Upper lobe of left lung (tissue), 4 donors: Measurements from ENCODE around the gene SDK2.

ENCODE experiments used
- CTCF ChIP-seq, 6 experiments: fragments of 450-650 bp in 4 of 6; fragments of 200-600 bp in 2 of 6; sonication (generic) in 2 of 6; IDR thresholded peaks; one replicate each; pipeline ENCODE4 v1.5.1; 2016 to 2019; ENCODE audit warnings: antibody characterized with exemption in 6 of 6
- EP300 ChIP-seq, 4 donors: sonication (generic); formaldehyde crosslinking; IDR thresholded peaks; one replicate each; pipeline ENCODE4 v1.5.1; 2017; ENCODE audit warnings: antibody characterized with exemption in 4 of 4, control low read depth in 2 of 4
- POLR2A ChIP-seq, 4 donors: fragments of 450-650 bp; IDR thresholded peaks; one replicate each; pipeline ENCODE4 v1.5.1; 2016 to 2017; ENCODE audit warnings: antibody characterized with exemption in 4 of 4, mild to moderate bottlenecking in 2 of 4
- POLR2AphosphoS5 ChIP-seq, 2 donors: sonication (generic); formaldehyde crosslinking; IDR thresholded peaks; one replicate each; pipeline ENCODE4 v1.5.1; 2017; ENCODE audit warnings: antibody characterized with exemption in 2 of 2

DNA sequence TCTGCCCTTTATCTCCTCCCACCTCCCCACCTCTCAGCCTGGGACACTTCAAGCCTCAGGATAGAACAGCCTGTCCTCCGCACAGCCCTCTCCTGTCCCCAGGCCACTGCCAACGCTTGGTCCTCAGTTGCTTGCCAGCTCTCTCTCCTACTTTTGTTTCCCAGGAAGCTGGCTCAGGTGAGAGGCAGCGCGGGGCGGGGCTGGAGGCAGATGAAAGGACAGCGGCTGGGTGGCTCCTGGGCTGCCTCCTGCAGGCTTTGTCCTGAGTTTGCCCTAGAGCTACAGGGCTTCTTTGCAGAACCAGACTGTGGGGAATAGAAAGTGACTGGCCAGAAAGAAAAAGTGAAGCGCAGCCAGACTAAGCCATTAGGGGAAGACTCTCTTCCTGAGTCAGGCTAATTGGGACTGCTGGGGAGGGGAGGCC, 284.2 kb downstream of the SDK2 start:
- TF ChIP-seq CTCF (IDR thresholded peaks at IDR 0.05) (peak in 3 of 6 experiments; percentile 24 to 35 (median 29)), POLR2AphosphoS5 (IDR thresholded peaks at IDR 0.05) (peak in 1 of 2 donors; percentile 59), POLR2A (IDR thresholded peaks at IDR 0.05) (no peak), EP300 (IDR thresholded peaks at IDR 0.05) (peak in 1 of 4 donors; percentile 41)
